Measurements from ENCODE around the gene WDR6. TPM values are rescaled to one million over a fixed set of nuclear protein-coding genes. Genes with fewer than 3 reads are reported as not detected.

The WDR6 gene
- total and polyA plus RNA-seq, 2 donors (not counting 1 experiment from before 2014, with no cell fraction given): 58.7 to 77.9 TPM

DNA sequence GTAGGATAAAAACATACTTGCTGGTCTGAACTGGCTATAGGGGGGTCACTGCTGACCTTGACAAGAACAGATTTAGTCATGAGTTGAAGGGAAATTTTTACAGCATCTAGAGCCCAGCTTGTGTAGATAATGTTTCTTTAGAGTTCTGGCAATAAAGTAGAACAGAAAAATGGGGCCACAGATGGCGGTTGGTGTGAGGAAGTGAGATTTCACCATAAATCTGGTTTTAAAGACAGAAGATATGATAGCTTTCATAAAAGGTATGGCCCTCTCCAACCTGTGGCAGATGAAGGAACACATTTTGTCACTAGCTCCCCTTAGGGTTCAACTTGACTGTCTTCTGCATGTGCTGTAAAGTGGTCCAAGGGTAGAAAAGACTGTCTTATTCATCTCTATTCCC, 46.4 kb downstream of the WDR6 start:
- no peaks in the 10 kb centered on the region for H3K9me3 ChIP-seq (ENCODE audit: control insufficient read depth, insufficient read depth, low read depth, low read length)
- H3K4me3 ChIP-seq (replicated peaks in 1 of 4; ENCODE audit: control extremely low read depth in 1 of 4, insufficient read depth in 1 of 4, low read depth in 3 of 4, low read length in 4 of 4): no peak overlapping the region
- no peak for DNase-seq (ENCODE audit: low read depth in 2 of 2)
- no peak overlapping the region for H3K4me2 ChIP-seq (ENCODE audit: extremely low read depth, insufficient read depth, low read length)
- H3K4me1 ChIP-seq (ENCODE audit: control insufficient read depth, extremely low read depth, insufficient read depth, low read length): no peaks in the 10 kb centered on the region
- H3K79me2 ChIP-seq (ENCODE audit: control insufficient read depth, insufficient read depth, low read length): peaks cover 5% of the 10 kb centered on the region
- peaks cover 13% of the 10 kb centered on the region for H3K36me3 ChIP-seq (ENCODE audit: control insufficient read depth, insufficient read depth, low read length)
- no peak for TF ChIP-seq CTCF (conservative IDR thresholded peaks at IDR 0.05 in 1 of 2, IDR thresholded peaks at IDR 0.05 in 1 of 2; ENCODE audit: low read depth in 1 of 2, low read length in 2 of 2)
- no peak for TF ChIP-seq EZH2 (IDR thresholded peaks at IDR 0.05; ENCODE audit: low read length, missing control alignments)
- H3K27ac ChIP-seq (ENCODE audit: insufficient read depth, low read length): no peak overlapping the region
- H3K9ac ChIP-seq (ENCODE audit: insufficient read depth, low read length): no peak overlapping the region
- H4K20me1 ChIP-seq (ENCODE audit: control insufficient read depth, extremely low read depth, insufficient read depth, low read length): no peaks in the 10 kb centered on the region
- H2AFZ ChIP-seq (ENCODE audit: low read length): no peak overlapping the region
- H3K27me3 ChIP-seq (ENCODE audit: control insufficient read depth, insufficient read depth, low read length): no peaks in the 10 kb centered on the region

DNA sequence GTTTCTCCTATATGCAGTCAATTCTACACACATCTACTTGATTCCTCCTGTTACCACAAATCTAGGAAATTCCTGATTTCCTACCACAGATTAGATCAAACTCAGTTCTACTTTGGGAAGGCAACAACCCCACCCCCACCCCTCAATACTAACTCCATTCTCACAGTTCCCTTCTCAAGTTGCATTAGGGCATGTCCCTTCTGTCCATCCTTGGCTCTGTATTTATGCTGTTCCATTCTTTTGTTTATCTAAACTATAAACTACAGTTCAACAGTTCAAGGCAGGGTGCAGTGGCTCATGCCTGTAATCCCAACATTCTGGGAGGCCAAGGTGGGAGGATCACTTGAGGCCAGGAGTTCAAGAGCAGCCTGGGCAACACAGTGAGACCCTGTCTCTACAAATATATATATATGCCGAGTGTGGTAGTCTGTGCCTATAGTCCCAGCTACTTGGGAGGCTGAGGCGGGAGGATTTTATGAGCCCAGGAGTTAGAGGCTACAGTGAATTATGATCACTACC, 47.2 kb downstream of the WDR6 start:
- Histone ChIP-seq H3K27ac (ENCODE audit: insufficient read depth, low read length) (no peak overlapping the region), H3K27me3 (ENCODE audit: control insufficient read depth, insufficient read depth, low read length) (no peaks in the 10 kb centered on the region), H3K36me3 (ENCODE audit: control insufficient read depth, insufficient read depth, low read length) (peaks cover 13% of the 10 kb centered on the region), H3K9ac (ENCODE audit: insufficient read depth, low read length) (no peak overlapping the region), H3K4me2 (ENCODE audit: extremely low read depth, insufficient read depth, low read length) (no peak overlapping the region), H3K4me3 (replicated peaks in 1 of 4; ENCODE audit: control extremely low read depth in 1 of 4, insufficient read depth in 1 of 4, low read depth in 3 of 4, low read length in 4 of 4) (no peak overlapping the region), H4K20me1 (ENCODE audit: control insufficient read depth, extremely low read depth, insufficient read depth, low read length) (no peaks in the 10 kb centered on the region), H3K4me1 (ENCODE audit: control insufficient read depth, extremely low read depth, insufficient read depth, low read length) (no peaks in the 10 kb centered on the region), H3K9me3 (ENCODE audit: control insufficient read depth, insufficient read depth, low read depth, low read length) (no peaks in the 10 kb centered on the region), H3K79me2 (ENCODE audit: control insufficient read depth, insufficient read depth, low read length) (peaks cover 5% of the 10 kb centered on the region), H2AFZ (ENCODE audit: low read length) (no peak overlapping the region)
- peak in 1 of 2 donors; percentile 62 for DNase-seq (ENCODE audit: low read depth in 2 of 2)
- TF ChIP-seq EZH2 (IDR thresholded peaks at IDR 0.05; ENCODE audit: low read length, missing control alignments): no peak
- TF ChIP-seq CTCF (conservative IDR thresholded peaks at IDR 0.05 in 1 of 2, IDR thresholded peaks at IDR 0.05 in 1 of 2; ENCODE audit: low read depth in 1 of 2, low read length in 2 of 2): no peak

DNA sequence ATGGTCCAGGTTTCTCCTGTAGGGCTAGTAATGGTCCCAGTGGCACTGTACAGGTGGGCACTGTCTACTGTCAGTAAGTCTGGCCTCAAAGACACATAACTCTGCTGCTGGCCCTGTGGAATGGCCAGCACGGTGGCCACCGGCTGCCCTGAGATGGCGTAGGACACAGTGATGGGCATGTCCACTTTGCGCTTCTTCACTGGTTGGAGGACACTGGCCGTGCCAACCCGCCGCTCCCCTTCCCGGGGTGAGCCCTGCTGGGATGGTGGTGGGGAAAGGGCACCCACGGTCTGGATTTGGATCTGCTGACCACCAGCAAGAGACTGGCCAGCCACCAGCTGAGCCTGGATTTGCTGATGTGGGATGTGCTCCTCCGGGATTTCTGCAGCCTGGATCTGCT, 50.1 kb downstream of the WDR6 start:
- no peak overlapping the region for H3K27ac ChIP-seq (ENCODE audit: insufficient read depth, low read length)
- H3K4me1 ChIP-seq (ENCODE audit: control insufficient read depth, extremely low read depth, insufficient read depth, low read length): no peaks in the 10 kb centered on the region
- H3K36me3 ChIP-seq (ENCODE audit: control insufficient read depth, insufficient read depth, low read length): peaks cover 12% of the 10 kb centered on the region
- TF ChIP-seq CTCF (conservative IDR thresholded peaks at IDR 0.05 in 1 of 2, IDR thresholded peaks at IDR 0.05 in 1 of 2; ENCODE audit: low read depth in 1 of 2, low read length in 2 of 2) (no peak), EZH2 (IDR thresholded peaks at IDR 0.05; ENCODE audit: low read length, missing control alignments) (no peak)
- H2AFZ ChIP-seq (ENCODE audit: low read length): no peak overlapping the region
- no peak overlapping the region for H3K9ac ChIP-seq (ENCODE audit: insufficient read depth, low read length)
- no peaks in the 10 kb centered on the region for H4K20me1 ChIP-seq (ENCODE audit: control insufficient read depth, extremely low read depth, insufficient read depth, low read length)
- no peak overlapping the region for H3K4me3 ChIP-seq (replicated peaks in 1 of 4; ENCODE audit: control extremely low read depth in 1 of 4, insufficient read depth in 1 of 4, low read depth in 3 of 4, low read length in 4 of 4)
- H3K27me3 ChIP-seq (ENCODE audit: control insufficient read depth, insufficient read depth, low read length): no peaks in the 10 kb centered on the region
- no peaks in the 10 kb centered on the region for H3K9me3 ChIP-seq (ENCODE audit: control insufficient read depth, insufficient read depth, low read depth, low read length)
- H3K79me2 ChIP-seq (ENCODE audit: control insufficient read depth, insufficient read depth, low read length): peaks cover 3% of the 10 kb centered on the region
- no peak for DNase-seq (ENCODE audit: low read depth in 2 of 2)
- no peak overlapping the region for H3K4me2 ChIP-seq (ENCODE audit: extremely low read depth, insufficient read depth, low read length)

Data from fibroblast of lung (primary cell).